Measurements from ENCODE around the gene ATP6V0A4. TPM values are rescaled to one million over a fixed set of nuclear protein-coding genes. Genes with fewer than 3 reads are reported as not detected.

Gene ATP6V0A4
- total RNA-seq, 1 experiment from 2014 or later = not detected

DNA sequence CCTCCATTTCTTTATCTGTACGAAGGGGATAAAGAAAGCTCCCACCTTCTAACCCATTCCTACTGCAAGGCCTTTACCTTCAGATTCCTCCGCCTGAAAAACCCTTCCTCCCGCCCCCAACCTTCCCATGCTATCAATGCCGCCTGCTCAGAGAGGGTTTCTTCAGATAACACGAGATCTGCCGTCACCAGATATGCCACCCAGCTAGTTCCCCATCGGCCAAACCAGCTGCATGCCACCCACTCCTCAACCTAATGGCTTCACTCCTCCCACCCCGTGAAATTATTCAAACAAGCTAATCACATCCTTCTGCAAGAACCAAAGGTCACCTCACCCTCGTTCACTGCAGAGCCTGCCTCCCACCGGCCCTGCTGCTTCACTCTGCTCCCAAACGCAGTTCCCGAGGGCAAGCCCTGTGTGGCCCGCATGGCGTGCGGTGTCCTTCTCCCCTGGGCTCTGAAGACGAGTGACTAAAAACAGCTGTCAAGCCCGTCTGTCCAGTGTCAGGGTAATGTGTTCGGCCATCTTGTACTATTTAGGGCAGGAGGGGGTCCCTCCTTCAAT, 47.0 kb downstream of the ATP6V0A4 start:
- Histone ChIP-seq H3K9me2 (ENCODE audit: insufficient read depth) (no peaks in the 10 kb centered on the region), H4K20me1 (ENCODE audit: insufficient read depth) (no peaks in the 10 kb centered on the region), H3K9ac (ENCODE audit: low read length) (no peak overlapping the region), H3K27me3 (ENCODE audit: insufficient read depth, low read length) (no peaks in the 10 kb centered on the region), H3K4me1 (ENCODE audit: control insufficient read depth in 1 of 2, insufficient read depth in 2 of 2, low read length in 2 of 2) (peaks cover 6 to 18% of the 10 kb centered on the region in 2 experiments; a peak in 3 of 4 replicates), H3K79me2 (ENCODE audit: insufficient read depth, low read length) (no peaks in the 10 kb centered on the region), H3K4me2 (ENCODE audit: low read length) (no peak overlapping the region), H3K36me3 (ENCODE audit: control insufficient read depth in 1 of 2, insufficient read depth in 2 of 2, low read length in 2 of 2) (no peaks in the 10 kb centered on the region), H2AFZ (ENCODE audit: low read depth, low read length, poor library complexity, severe bottlenecking) (no peak overlapping the region), H3K9me3 (ENCODE audit: control insufficient read depth in 1 of 2, insufficient read depth in 1 of 2, low read depth in 1 of 2, low read length in 2 of 2) (no peaks in the 10 kb centered on the region), H3K27ac (ENCODE audit: low read depth, low read length) (no peak overlapping the region), H3K4me3 (replicated peaks in 1 of 2; ENCODE audit: low read depth in 1 of 2, low read length in 2 of 2) (no peak overlapping the region)
- RAD21 ChIA-PET (ENCODE audit: low non-redundant PET in 1 of 2, low total read pairs in 2 of 2, uncharacterized antibody in 2 of 2, unreplicated experiment in 2 of 2) = no interaction called here
- DNase-seq (ENCODE audit: low read depth, low spot score) (no peak), ATAC-seq (no peak)
- BruUV-seq (replicated peaks) = no TSS peak
- TF ChIP-seq CBX3 (IDR thresholded peaks at IDR 0.05; ENCODE audit: low read depth) = no peak
- TF ChIP-seq, protein P1, sequence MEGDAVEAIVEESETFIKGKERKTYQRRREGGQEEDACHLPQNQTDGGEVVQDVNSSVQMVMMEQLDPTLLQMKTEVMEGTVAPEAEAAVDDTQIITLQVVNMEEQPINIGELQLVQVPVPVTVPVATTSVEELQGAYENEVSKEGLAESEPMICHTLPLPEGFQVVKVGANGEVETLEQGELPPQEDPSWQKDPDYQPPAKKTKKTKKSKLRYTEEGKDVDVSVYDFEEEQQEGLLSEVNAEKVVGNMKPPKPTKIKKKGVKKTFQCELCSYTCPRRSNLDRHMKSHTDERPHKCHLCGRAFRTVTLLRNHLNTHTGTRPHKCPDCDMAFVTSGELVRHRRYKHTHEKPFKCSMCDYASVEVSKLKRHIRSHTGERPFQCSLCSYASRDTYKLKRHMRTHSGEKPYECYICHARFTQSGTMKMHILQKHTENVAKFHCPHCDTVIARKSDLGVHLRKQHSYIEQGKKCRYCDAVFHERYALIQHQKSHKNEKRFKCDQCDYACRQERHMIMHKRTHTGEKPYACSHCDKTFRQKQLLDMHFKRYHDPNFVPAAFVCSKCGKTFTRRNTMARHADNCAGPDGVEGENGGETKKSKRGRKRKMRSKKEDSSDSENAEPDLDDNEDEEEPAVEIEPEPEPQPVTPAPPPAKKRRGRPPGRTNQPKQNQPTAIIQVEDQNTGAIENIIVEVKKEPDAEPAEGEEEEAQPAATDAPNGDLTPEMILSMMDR (IDR thresholded peaks at IDR 0.05 in 2 of 3, conservative IDR thresholded peaks at IDR 0.05 in 1 of 3; ENCODE audit: borderline replicate concordance in 1 of 3, insufficient read depth in 1 of 3, low read depth in 2 of 3, low read length in 2 of 3) = no peak
- no peak for TF ChIP-seq EGR1 (IDR thresholded peaks at IDR 0.05; ENCODE audit: low read depth)
- TF ChIP-seq SRF (IDR thresholded peaks at IDR 0.05; ENCODE audit: low read depth) = no peak
- TF ChIP-seq, protein P2, sequence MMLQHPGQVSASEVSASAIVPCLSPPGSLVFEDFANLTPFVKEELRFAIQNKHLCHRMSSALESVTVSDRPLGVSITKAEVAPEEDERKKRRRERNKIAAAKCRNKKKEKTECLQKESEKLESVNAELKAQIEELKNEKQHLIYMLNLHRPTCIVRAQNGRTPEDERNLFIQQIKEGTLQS (IDR thresholded peaks at IDR 0.05) = no peak
- no peak for TF ChIP-seq CEBPB (IDR thresholded peaks at IDR 0.05; ENCODE audit: low read depth)
- TF ChIP-seq POLR2A (IDR thresholded peaks at IDR 0.05; ENCODE audit: borderline replicate concordance, extremely low read depth, insufficient read depth, insufficient read length) = no peak
- no peak for TF ChIP-seq ZFX (IDR thresholded peaks at IDR 0.05)
- no peak for TF ChIP-seq YY1 (IDR thresholded peaks at IDR 0.05; ENCODE audit: extremely low read depth, insufficient replicate concordance, low read depth, low read length)
- TF ChIP-seq SP1 (IDR thresholded peaks at IDR 0.05; ENCODE audit: low read depth) = no peak
- no peak for TF ChIP-seq ZNF274 (IDR thresholded peaks at IDR 0.05; ENCODE audit: low read depth, low read length)
- TF ChIP-seq ELF1 (IDR thresholded peaks at IDR 0.05; ENCODE audit: borderline replicate concordance, low read depth) = no peak
- TF ChIP-seq, protein P3, sequence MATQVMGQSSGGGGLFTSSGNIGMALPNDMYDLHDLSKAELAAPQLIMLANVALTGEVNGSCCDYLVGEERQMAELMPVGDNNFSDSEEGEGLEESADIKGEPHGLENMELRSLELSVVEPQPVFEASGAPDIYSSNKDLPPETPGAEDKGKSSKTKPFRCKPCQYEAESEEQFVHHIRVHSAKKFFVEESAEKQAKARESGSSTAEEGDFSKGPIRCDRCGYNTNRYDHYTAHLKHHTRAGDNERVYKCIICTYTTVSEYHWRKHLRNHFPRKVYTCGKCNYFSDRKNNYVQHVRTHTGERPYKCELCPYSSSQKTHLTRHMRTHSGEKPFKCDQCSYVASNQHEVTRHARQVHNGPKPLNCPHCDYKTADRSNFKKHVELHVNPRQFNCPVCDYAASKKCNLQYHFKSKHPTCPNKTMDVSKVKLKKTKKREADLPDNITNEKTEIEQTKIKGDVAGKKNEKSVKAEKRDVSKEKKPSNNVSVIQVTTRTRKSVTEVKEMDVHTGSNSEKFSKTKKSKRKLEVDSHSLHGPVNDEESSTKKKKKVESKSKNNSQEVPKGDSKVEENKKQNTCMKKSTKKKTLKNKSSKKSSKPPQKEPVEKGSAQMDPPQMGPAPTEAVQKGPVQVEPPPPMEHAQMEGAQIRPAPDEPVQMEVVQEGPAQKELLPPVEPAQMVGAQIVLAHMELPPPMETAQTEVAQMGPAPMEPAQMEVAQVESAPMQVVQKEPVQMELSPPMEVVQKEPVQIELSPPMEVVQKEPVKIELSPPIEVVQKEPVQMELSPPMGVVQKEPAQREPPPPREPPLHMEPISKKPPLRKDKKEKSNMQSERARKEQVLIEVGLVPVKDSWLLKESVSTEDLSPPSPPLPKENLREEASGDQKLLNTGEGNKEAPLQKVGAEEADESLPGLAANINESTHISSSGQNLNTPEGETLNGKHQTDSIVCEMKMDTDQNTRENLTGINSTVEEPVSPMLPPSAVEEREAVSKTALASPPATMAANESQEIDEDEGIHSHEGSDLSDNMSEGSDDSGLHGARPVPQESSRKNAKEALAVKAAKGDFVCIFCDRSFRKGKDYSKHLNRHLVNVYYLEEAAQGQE (IDR thresholded peaks at IDR 0.05; ENCODE audit: low read depth) = no peak
- no peak for TF ChIP-seq POLR2AphosphoS5 (IDR thresholded peaks at IDR 0.05; ENCODE audit: low read depth, low read length)
- TF ChIP-seq, protein P4, sequence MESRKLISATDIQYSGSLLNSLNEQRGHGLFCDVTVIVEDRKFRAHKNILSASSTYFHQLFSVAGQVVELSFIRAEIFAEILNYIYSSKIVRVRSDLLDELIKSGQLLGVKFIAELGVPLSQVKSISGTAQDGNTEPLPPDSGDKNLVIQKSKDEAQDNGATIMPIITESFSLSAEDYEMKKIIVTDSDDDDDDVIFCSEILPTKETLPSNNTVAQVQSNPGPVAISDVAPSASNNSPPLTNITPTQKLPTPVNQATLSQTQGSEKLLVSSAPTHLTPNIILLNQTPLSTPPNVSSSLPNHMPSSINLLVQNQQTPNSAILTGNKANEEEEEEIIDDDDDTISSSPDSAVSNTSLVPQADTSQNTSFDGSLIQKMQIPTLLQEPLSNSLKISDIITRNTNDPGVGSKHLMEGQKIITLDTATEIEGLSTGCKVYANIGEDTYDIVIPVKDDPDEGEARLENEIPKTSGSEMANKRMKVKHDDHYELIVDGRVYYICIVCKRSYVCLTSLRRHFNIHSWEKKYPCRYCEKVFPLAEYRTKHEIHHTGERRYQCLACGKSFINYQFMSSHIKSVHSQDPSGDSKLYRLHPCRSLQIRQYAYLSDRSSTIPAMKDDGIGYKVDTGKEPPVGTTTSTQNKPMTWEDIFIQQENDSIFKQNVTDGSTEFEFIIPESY (IDR thresholded peaks at IDR 0.05; ENCODE audit: extremely low read depth, insufficient replicate concordance, low read length) = no peak
- no peak for TF ChIP-seq TCF7L2 (IDR thresholded peaks at IDR 0.05; ENCODE audit: borderline replicate concordance, extremely low read depth, insufficient read depth, insufficient read length)
- no peak for TF ChIP-seq FOSL1 (IDR thresholded peaks at IDR 0.05; ENCODE audit: low read depth)
- POLR2A ChIA-PET = no interaction called here
- CTCF ChIA-PET = interaction anchor here (1.4 to 4.7 kb wide), 2 partner anchors 8 to 12 kb away, joined by 3 to 14 read pairs; no protein-coding TSS in a partner anchor
- intact Hi-C loops (cut with micrococcal nuclease) = no loop called here
